ENCODE measurements around the gene GTF2A1. TPM values are rescaled to one million over a fixed set of nuclear protein-coding genes. Genes with fewer than 3 reads are reported as not detected.
"Not testable (repeated sequence)": the region's sequence is repeated elsewhere in the genome, so short reads cannot be mapped to it uniquely, and the experiment has no call there.

The GTF2A1 gene
- total RNA-seq, 1 experiment from 2014 or later, result 34.4 TPM

DNA sequence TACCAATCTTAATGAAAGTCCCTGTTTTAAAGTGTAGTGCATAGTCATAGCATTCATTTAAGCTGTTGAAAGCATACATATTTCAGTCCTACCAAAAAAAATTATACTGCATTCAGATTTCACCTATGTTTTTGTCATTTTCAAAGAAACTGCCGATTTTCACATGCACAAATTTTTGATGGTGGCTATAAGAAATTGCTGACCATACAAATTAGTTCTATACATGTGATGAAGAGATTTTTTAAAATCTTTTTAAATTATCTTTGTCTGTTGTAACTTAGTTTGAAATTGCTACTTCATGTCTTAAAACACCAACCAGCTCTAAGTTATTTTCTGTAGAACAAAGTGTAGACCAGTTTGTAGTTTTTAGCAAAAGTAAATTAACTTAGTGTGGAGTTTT, 3.5 kb upstream of the GTF2A1 start:
- no peak overlapping the region for H3K4me3 ChIP-seq (ENCODE audit: low read depth in 2 of 2, low read length in 2 of 2)
- CTCF ChIA-PET, result no interaction called here
- no TSS peak for BruUV-seq (replicated peaks)
- in situ Hi-C loops (cut with HindIII; ENCODE audit: low pct_unique_long_range_greater_than_20kb, low sequenced_read_pairs) (no loop called here), intact Hi-C loops (cut with micrococcal nuclease; ENCODE audit: unreplicated experiment) (no loop called here)
- no peaks in the 10 kb centered on the region; the same call in 1 of the 2 replicates for H3K36me3 ChIP-seq (ENCODE audit: control insufficient read depth, insufficient read depth, low read length)
- H3K27ac ChIP-seq (ENCODE audit: low read length), result no peak overlapping the region
- H3K4me1 ChIP-seq (ENCODE audit: control insufficient read depth, insufficient read depth, low read length), result peaks cover 7% of the 10 kb centered on the region
- ATAC-seq, result no peak
- H3K27me3 ChIP-seq (ENCODE audit: control insufficient read depth, insufficient read depth, low read length), result no peaks in the 10 kb centered on the region
- POLR2A ChIA-PET, result no interaction called here
- TF ChIP-seq, protein P1, sequence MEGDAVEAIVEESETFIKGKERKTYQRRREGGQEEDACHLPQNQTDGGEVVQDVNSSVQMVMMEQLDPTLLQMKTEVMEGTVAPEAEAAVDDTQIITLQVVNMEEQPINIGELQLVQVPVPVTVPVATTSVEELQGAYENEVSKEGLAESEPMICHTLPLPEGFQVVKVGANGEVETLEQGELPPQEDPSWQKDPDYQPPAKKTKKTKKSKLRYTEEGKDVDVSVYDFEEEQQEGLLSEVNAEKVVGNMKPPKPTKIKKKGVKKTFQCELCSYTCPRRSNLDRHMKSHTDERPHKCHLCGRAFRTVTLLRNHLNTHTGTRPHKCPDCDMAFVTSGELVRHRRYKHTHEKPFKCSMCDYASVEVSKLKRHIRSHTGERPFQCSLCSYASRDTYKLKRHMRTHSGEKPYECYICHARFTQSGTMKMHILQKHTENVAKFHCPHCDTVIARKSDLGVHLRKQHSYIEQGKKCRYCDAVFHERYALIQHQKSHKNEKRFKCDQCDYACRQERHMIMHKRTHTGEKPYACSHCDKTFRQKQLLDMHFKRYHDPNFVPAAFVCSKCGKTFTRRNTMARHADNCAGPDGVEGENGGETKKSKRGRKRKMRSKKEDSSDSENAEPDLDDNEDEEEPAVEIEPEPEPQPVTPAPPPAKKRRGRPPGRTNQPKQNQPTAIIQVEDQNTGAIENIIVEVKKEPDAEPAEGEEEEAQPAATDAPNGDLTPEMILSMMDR (IDR thresholded peaks at IDR 0.05), result no peak
- TF ChIP-seq SIN3A (IDR thresholded peaks at IDR 0.05; ENCODE audit: borderline replicate concordance, insufficient read depth, low read depth, low read length) (no peak), TCF7L2 (IDR thresholded peaks at IDR 0.05; ENCODE audit: low read depth, low read length) (no peak), POLR2AphosphoS5 (IDR thresholded peaks at IDR 0.05; ENCODE audit: low read depth, low read length) (no peak)
- TF ChIP-seq, protein P2, sequence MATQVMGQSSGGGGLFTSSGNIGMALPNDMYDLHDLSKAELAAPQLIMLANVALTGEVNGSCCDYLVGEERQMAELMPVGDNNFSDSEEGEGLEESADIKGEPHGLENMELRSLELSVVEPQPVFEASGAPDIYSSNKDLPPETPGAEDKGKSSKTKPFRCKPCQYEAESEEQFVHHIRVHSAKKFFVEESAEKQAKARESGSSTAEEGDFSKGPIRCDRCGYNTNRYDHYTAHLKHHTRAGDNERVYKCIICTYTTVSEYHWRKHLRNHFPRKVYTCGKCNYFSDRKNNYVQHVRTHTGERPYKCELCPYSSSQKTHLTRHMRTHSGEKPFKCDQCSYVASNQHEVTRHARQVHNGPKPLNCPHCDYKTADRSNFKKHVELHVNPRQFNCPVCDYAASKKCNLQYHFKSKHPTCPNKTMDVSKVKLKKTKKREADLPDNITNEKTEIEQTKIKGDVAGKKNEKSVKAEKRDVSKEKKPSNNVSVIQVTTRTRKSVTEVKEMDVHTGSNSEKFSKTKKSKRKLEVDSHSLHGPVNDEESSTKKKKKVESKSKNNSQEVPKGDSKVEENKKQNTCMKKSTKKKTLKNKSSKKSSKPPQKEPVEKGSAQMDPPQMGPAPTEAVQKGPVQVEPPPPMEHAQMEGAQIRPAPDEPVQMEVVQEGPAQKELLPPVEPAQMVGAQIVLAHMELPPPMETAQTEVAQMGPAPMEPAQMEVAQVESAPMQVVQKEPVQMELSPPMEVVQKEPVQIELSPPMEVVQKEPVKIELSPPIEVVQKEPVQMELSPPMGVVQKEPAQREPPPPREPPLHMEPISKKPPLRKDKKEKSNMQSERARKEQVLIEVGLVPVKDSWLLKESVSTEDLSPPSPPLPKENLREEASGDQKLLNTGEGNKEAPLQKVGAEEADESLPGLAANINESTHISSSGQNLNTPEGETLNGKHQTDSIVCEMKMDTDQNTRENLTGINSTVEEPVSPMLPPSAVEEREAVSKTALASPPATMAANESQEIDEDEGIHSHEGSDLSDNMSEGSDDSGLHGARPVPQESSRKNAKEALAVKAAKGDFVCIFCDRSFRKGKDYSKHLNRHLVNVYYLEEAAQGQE (IDR thresholded peaks at IDR 0.05; ENCODE audit: insufficient read depth in 1 of 2, low read depth in 2 of 2, low read length in 1 of 2), result no peak
- no peak for DNase-seq (ENCODE audit: low read depth, low spot score)
- no peaks in the 10 kb centered on the region for H3K9me3 ChIP-seq (ENCODE audit: control insufficient read depth, insufficient read depth, low read depth, low read length)

DNA sequence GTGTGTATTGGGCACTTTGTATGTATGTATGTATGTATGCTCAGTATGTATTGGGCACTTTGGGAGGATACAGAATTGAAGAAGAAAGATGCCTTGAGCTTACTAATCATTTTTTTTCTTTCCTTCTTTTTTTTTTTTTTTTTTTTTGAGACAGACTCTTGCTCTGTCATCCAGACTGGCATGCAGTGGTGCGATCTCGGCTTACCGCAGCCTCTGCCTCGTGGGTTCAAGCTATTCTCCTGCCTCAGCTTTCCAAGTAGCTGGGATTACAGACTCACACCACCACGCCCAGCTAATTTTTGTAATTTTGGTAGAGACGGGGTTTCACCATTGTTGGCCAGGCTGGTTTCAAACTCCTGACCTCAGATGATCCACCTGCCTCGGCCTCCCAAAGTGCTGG, 3.0 kb upstream of the GTF2A1 start:
- intact Hi-C loops (cut with micrococcal nuclease; ENCODE audit: unreplicated experiment); DNase-seq (ENCODE audit: low read depth, low spot score); H3K27me3 ChIP-seq (ENCODE audit: control insufficient read depth, insufficient read depth, low read length); H3K4me1 ChIP-seq (ENCODE audit: control insufficient read depth, insufficient read depth, low read length); CTCF ChIA-PET; H3K36me3 ChIP-seq (ENCODE audit: control insufficient read depth, insufficient read depth, low read length); H3K27ac ChIP-seq (ENCODE audit: low read length); POLR2A ChIA-PET; BruUV-seq (replicated peaks); ATAC-seq; H3K4me3 ChIP-seq (ENCODE audit: low read depth in 2 of 2, low read length in 2 of 2); H3K9me3 ChIP-seq (ENCODE audit: control insufficient read depth, insufficient read depth, low read depth, low read length); in situ Hi-C loops (cut with HindIII; ENCODE audit: low pct_unique_long_range_greater_than_20kb, low sequenced_read_pairs): not testable (repeated sequence)

DNA sequence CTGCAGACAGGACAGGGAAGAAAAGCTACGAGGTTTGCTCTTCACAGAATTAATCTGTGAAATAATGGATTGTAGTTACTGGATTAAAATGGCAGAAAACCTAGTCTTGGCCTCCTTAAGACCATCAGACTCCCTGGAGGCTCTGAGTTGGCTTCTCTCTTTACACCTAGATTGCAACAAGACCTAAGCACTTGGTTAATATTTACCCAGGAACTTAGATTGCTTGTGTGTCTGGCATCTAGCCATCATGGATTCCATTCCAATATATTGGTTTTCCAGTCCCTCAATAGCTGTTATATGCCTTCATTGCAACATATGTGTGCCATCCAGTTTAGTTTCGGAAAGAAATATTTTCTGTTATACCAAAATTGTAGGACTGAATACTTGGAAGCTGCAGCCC, 1.9 kb upstream of the GTF2A1 start:
- peak overlapping the region; percentile 46; the same call in 1 of the 2 replicates for H3K27ac ChIP-seq (ENCODE audit: low read length)
- DNase-seq (ENCODE audit: low read depth, low spot score), result no peak
- no peak overlapping the region for H3K4me3 ChIP-seq (ENCODE audit: low read depth in 2 of 2, low read length in 2 of 2)
- CTCF ChIA-PET, result no interaction called here
- ATAC-seq, result no peak
- in situ Hi-C loops (cut with HindIII; ENCODE audit: low pct_unique_long_range_greater_than_20kb, low sequenced_read_pairs) (no loop called here), intact Hi-C loops (cut with micrococcal nuclease; ENCODE audit: unreplicated experiment) (no loop called here)
- no peaks in the 10 kb centered on the region for H3K9me3 ChIP-seq (ENCODE audit: control insufficient read depth, insufficient read depth, low read depth, low read length)
- TF ChIP-seq, protein P2 (IDR thresholded peaks at IDR 0.05; ENCODE audit: insufficient read depth in 1 of 2, low read depth in 2 of 2, low read length in 1 of 2), result no peak
- TF ChIP-seq TCF7L2 (IDR thresholded peaks at IDR 0.05; ENCODE audit: low read depth, low read length), result no peak
- no peak for TF ChIP-seq POLR2AphosphoS5 (IDR thresholded peaks at IDR 0.05; ENCODE audit: low read depth, low read length)
- no peak for TF ChIP-seq SIN3A (IDR thresholded peaks at IDR 0.05; ENCODE audit: borderline replicate concordance, insufficient read depth, low read depth, low read length)
- TF ChIP-seq, protein P1 (IDR thresholded peaks at IDR 0.05), result no peak
- no peaks in the 10 kb centered on the region for H3K27me3 ChIP-seq (ENCODE audit: control insufficient read depth, insufficient read depth, low read length)
- POLR2A ChIA-PET, result no interaction called here
- no peaks in the 10 kb centered on the region; the same call in 1 of the 2 replicates for H3K36me3 ChIP-seq (ENCODE audit: control insufficient read depth, insufficient read depth, low read length)
- BruUV-seq (replicated peaks), result no TSS peak
- peaks cover 7% of the 10 kb centered on the region for H3K4me1 ChIP-seq (ENCODE audit: control insufficient read depth, insufficient read depth, low read length)

All from Panc1 (cell line).